DND-41 (cell line): ENCODE data around the gene PTPRD.

Source experiments
- ATAC-seq: fragments of 200-7000 bp; cut with Tn5 transposase; 3 replicates; pipeline ENCODE4 v1.9.1; 2021; ENCODE audit warnings: low read depth; ENCODE audit not compliant: insufficient read depth
- DNase-seq: peaks from one replicate; pipeline ENCODE4 v3.0.0-alpha.2; 2020
- H2AFZ ChIP-seq: 2 replicates; pipeline ENCODE4 v1.6.0; 2012; ENCODE audit warnings: low read depth, low read length
- H3K27ac ChIP-seq: 2 replicates; pipeline ENCODE4 v1.5.1; 2012; ENCODE audit warnings: low read length, inconsistent platforms
- H3K27me3 ChIP-seq: fragments of 200-600 bp; sonication (generic); 2 replicates; pipeline ENCODE4 v1.6.0; 2012; ENCODE audit warnings: low read length, mild to moderate bottlenecking, inconsistent platforms; ENCODE audit not compliant: insufficient read depth, poor library complexity
- H3K36me3 ChIP-seq: 2 replicates; pipeline ENCODE4 v1.5.1; 2012; ENCODE audit warnings: low read length, inconsistent platforms; ENCODE audit not compliant: insufficient read depth
- H3K4me1 ChIP-seq: 2 replicates; pipeline ENCODE4 v1.5.1; 2012; ENCODE audit warnings: mild to moderate bottlenecking, low read length; ENCODE audit not compliant: insufficient read depth
- H3K4me2 ChIP-seq: 2 replicates; pipeline ENCODE4 v1.6.0; 2012; ENCODE audit warnings: mild to moderate bottlenecking, moderate library complexity, low read length, inconsistent platforms; ENCODE audit not compliant: insufficient read depth
- H3K4me3 ChIP-seq, 2 experiments: fragments of 200-600 bp in 1 of 2; shearing (Covaris generic) in 1 of 2; 2 replicates each; pipeline ENCODE4 v1.5.1; 2012 to 2016; ENCODE audit warnings: inconsistent platforms in 2 of 2, low read length in 2 of 2, mild to moderate bottlenecking in 2 of 2, low read depth in 1 of 2, moderate library complexity in 1 of 2
- H3K79me2 ChIP-seq: 2 replicates; pipeline ENCODE4 v1.6.0; 2012; ENCODE audit warnings: low read length, inconsistent platforms; ENCODE audit not compliant: insufficient read depth
- H3K9ac ChIP-seq: 2 replicates; pipeline ENCODE4 v1.6.0; 2012; ENCODE audit warnings: low read depth, mild to moderate bottlenecking, inconsistent platforms, low read length, moderate library complexity
- H3K9me3 ChIP-seq: 2 replicates; pipeline ENCODE4 v1.5.1; 2012; ENCODE audit warnings: low read length, moderate library complexity, mild to moderate bottlenecking, inconsistent platforms; ENCODE audit not compliant: insufficient read depth, severe bottlenecking
- H4K20me1 ChIP-seq: 2 replicates; pipeline ENCODE4 v1.6.0; 2012; ENCODE audit warnings: low read length; ENCODE audit not compliant: insufficient read depth
- EZH2 ChIP-seq: IDR thresholded peaks from 3 replicates; pipeline ENCODE4 v1.6.1; 2012; ENCODE audit warnings: borderline replicate concordance, low read depth, mild to moderate bottlenecking, moderate library complexity, low read length, inconsistent platforms; ENCODE audit not compliant: severe bottlenecking
- TF ChIP-seq, protein P1 (sequence below): IDR thresholded peaks from 2 replicates; pipeline ENCODE4 v1.5.1; 2012; ENCODE audit warnings: borderline replicate concordance, low read length, moderate library complexity, mild to moderate bottlenecking; ENCODE audit not compliant: poor library complexity, severe bottlenecking; ENCODE audit errors: extremely low read depth

PTPRD gene

DNA sequence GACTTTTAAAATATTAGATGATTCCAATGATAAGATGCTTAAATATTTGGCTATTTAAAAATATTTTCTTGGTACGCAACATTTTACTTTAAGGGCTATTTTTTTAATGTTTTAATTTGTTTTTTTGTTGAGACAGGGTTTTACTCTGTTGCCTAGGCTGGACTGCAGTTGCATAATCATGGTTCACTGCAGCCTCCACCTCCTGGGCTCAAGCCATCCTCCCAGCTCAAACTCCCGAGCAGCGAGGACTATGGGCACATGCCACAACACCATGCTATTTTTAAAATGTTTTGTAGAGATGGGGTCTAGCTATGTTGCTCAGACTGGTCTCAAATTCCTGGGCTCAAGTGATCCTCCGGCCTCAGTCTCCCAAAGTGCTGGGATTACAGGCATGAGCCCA lies 1963.0 kb downstream of the PTPRD start:
- no peaks in the 10 kb centered on the region for H3K36me3 ChIP-seq
- ATAC-seq, result no peak
- no peaks in the 10 kb centered on the region for H3K9me3 ChIP-seq
- no peaks in the 10 kb centered on the region for H3K4me1 ChIP-seq
- no peak overlapping the region for H3K4me2 ChIP-seq
- no peak overlapping the region for H3K4me3 ChIP-seq
- TF ChIP-seq, protein P1, sequence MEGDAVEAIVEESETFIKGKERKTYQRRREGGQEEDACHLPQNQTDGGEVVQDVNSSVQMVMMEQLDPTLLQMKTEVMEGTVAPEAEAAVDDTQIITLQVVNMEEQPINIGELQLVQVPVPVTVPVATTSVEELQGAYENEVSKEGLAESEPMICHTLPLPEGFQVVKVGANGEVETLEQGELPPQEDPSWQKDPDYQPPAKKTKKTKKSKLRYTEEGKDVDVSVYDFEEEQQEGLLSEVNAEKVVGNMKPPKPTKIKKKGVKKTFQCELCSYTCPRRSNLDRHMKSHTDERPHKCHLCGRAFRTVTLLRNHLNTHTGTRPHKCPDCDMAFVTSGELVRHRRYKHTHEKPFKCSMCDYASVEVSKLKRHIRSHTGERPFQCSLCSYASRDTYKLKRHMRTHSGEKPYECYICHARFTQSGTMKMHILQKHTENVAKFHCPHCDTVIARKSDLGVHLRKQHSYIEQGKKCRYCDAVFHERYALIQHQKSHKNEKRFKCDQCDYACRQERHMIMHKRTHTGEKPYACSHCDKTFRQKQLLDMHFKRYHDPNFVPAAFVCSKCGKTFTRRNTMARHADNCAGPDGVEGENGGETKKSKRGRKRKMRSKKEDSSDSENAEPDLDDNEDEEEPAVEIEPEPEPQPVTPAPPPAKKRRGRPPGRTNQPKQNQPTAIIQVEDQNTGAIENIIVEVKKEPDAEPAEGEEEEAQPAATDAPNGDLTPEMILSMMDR, result no peak
- no peak for TF ChIP-seq EZH2
- no peak overlapping the region for H2AFZ ChIP-seq
- no peaks in the 10 kb centered on the region for H3K79me2 ChIP-seq
- H3K27me3 ChIP-seq, result no peaks in the 10 kb centered on the region
- no peaks in the 10 kb centered on the region for H4K20me1 ChIP-seq
- no peak overlapping the region for H3K27ac ChIP-seq
- no peak for DNase-seq
- H3K9ac ChIP-seq, result no peak overlapping the region

DNA sequence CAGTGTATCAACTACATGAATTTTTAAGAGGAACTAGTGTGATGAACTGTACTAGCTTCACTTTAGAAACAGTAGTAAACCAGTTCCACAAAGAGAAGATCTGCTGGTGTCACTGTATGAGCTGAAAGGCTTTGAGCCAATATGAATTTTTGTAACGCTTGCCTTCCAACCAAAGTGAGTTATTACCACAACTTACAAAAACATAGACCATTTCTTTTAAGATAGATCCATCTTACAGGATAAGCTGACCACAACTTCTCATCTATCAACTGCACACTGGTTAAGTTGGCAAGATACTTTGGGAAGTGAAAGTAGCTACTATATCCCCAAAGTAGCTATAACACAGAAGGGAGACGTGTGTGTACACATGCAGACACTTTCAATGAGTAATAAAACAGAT lies 1963.6 kb downstream of the PTPRD start:
- Histone ChIP-seq H3K79me2 (no peaks in the 10 kb centered on the region), H3K4me3 (no peak overlapping the region), H3K9ac (no peak overlapping the region), H3K9me3 (no peaks in the 10 kb centered on the region), H4K20me1 (no peaks in the 10 kb centered on the region), H3K4me2 (no peak overlapping the region), H3K27ac (no peak overlapping the region), H3K36me3 (no peaks in the 10 kb centered on the region), H2AFZ (no peak overlapping the region), H3K27me3 (no peaks in the 10 kb centered on the region), H3K4me1 (no peaks in the 10 kb centered on the region)
- DNase-seq, result no peak
- no peak for TF ChIP-seq EZH2
- TF ChIP-seq, protein P1, result no peak
- no peak for ATAC-seq

DNA sequence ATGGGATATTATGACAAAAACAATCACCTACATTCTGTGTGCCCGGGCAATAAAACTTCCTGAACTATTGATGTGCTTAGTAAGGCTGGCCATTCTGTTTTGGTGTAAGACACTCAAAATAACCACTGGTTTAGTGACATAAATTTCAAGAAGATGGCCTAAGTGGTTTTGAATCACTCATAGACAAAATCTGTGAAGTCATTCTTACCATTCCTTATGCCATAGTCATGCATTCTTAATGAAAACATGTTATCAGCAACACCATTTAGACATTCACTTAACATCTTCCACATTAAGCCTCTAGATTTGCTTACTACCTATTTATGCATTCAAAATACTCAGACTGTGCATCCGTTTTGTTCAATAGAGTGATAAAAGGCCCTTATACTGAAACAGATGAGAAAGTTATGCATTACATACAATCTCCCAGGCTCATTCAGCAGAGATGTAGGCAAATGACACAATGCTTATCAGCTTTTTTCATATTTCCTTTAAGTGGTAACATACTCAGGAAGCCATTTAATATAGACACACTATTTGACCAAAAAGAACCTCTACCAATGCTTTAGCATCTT lies 1964.4 kb downstream of the PTPRD start:
- H4K20me1 ChIP-seq, result no peaks in the 10 kb centered on the region
- no peak overlapping the region for H3K9ac ChIP-seq
- ATAC-seq (no peak), DNase-seq (no peak)
- no peaks in the 10 kb centered on the region for H3K9me3 ChIP-seq
- no peak overlapping the region for H3K27ac ChIP-seq
- no peak overlapping the region for H2AFZ ChIP-seq
- no peaks in the 10 kb centered on the region for H3K4me1 ChIP-seq
- no peak overlapping the region for H3K4me3 ChIP-seq
- no peaks in the 10 kb centered on the region for H3K79me2 ChIP-seq
- H3K4me2 ChIP-seq, result no peak overlapping the region
- H3K36me3 ChIP-seq, result no peaks in the 10 kb centered on the region
- TF ChIP-seq EZH2, result no peak
- TF ChIP-seq, protein P1, result no peak
- no peaks in the 10 kb centered on the region for H3K27me3 ChIP-seq

DNA sequence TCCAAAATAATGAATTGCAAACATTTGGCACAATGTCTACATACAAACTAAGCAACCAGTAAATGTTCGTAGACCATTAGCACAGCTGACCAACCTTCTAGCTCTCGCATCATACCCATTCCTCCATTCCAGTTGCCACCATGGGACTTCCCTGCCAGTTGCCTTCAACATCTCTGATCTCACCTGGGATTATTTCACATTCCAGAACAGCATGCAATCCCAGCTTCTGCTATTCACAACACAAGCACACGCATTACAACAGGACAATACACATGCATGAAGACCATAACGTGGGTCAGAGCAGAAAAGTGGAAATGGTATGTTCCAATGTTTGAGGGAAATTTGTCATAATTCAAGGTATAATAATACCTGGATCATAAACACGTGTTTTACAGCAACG lies 1965.0 kb downstream of the PTPRD start:
- no peak for DNase-seq
- no peaks in the 10 kb centered on the region for H3K36me3 ChIP-seq
- H3K9ac ChIP-seq, result no peak overlapping the region
- H3K27me3 ChIP-seq, result no peaks in the 10 kb centered on the region
- no peak for TF ChIP-seq EZH2
- TF ChIP-seq, protein P1, result no peak
- H2AFZ ChIP-seq, result no peak overlapping the region
- no peaks in the 10 kb centered on the region for H3K9me3 ChIP-seq
- H3K79me2 ChIP-seq, result no peaks in the 10 kb centered on the region
- H3K4me2 ChIP-seq, result no peak overlapping the region
- no peaks in the 10 kb centered on the region for H3K4me1 ChIP-seq
- no peak for ATAC-seq
- no peak overlapping the region for H3K27ac ChIP-seq
- no peaks in the 10 kb centered on the region for H4K20me1 ChIP-seq
- no peak overlapping the region for H3K4me3 ChIP-seq
